Activated naive CD8-positive, alpha-beta T cell treated with anti-CD3 and anti-CD28 coated beads, Interleukin-2, amount 10 ng/mL, durations not matched to agents 7 days and 5 days (primary cell): ENCODE data around the gene RPP14. TPM values are rescaled to one million over a fixed set of nuclear protein-coding genes. Genes with fewer than 3 reads are reported as not detected.

Experiments used
- ATAC-seq: fragments of 150-1000 bp; cut with Tn5 transposase; one replicate; pipeline ENCODE4 v1.10.0; 2021; ENCODE audit warnings: low read depth, moderate library complexity
- POLR2A ChIA-PET: fragments of 350-600 bp; sonication (Branson Sonifier 250); formaldehyde crosslinking; loops from one replicate; lab custom pipeline; 2021; ENCODE audit warnings: antibody characterized with exemption; lab: Charles Lee
- DNase-seq: peaks from one replicate; pipeline ENCODE4 v3.0.0; 2021
- H3K27ac Mint-ChIP-seq: one replicate; pipeline ENCODE4 v1.8.0; 2022; ENCODE audit warnings: mild to moderate bottlenecking, mixed read lengths
- H3K27me3 Mint-ChIP-seq: one replicate; pipeline ENCODE4 v1.8.0; 2022; ENCODE audit warnings: mild to moderate bottlenecking, moderate library complexity, mixed read lengths
- H3K36me3 Mint-ChIP-seq: one replicate; pipeline ENCODE4 v1.8.0; 2021; ENCODE audit warnings: mild to moderate bottlenecking, mixed read lengths
- H3K4me1 Mint-ChIP-seq: one replicate; pipeline ENCODE4 v1.8.0; 2021; ENCODE audit warnings: mixed read lengths
- H3K4me3 Mint-ChIP-seq: one replicate; pipeline ENCODE4 v1.8.0; 2022; ENCODE audit warnings: mild to moderate bottlenecking, moderate library complexity, mixed read lengths
- H3K9me3 Mint-ChIP-seq: one replicate; pipeline ENCODE4 v1.8.0; 2021; ENCODE audit warnings: mixed read lengths
- total RNA-seq, 2 experiments: library from RNA; stranded (reverse); gene quantifications; one replicate each; pipeline ENCODE4 v1.2.3, GENCODE V29; 2021

The RPP14 gene
- total RNA-seq, 2 experiments from 2014 or later: 13.9 to 14.4 TPM

GRCh38 chr3:58299075-58299474 is 7.0 kb upstream of the RPP14 start:
- H3K27me3 Mint-ChIP-seq: peaks cover 29% of the 10 kb centered on the region
- H3K4me1 Mint-ChIP-seq: no peaks in the 10 kb centered on the region
- DNase-seq (no peak), ATAC-seq (no peak)
- H3K27ac Mint-ChIP-seq: no peak overlapping the region
- no peak overlapping the region for H3K4me3 Mint-ChIP-seq
- H3K9me3 Mint-ChIP-seq: no peaks in the 10 kb centered on the region
- POLR2A ChIA-PET: no interaction called here
- no peaks in the 10 kb centered on the region for H3K36me3 Mint-ChIP-seq

GRCh38 chr3:58299839-58300516 is 6.1 kb upstream of the RPP14 start:
- Mint-ChIP-seq H3K27me3 (peaks cover 29% of the 10 kb centered on the region), H3K27ac (no peak overlapping the region), H3K4me1 (no peaks in the 10 kb centered on the region), H3K4me3 (no peak overlapping the region), H3K9me3 (no peaks in the 10 kb centered on the region), H3K36me3 (no peaks in the 10 kb centered on the region)
- ATAC-seq: no peak
- POLR2A ChIA-PET: interaction anchor here (0.5 kb wide), 1 partner anchor 60 kb away, joined by 4 read pairs; no protein-coding TSS in a partner anchor
- no peak for DNase-seq

- peaks cover 22% of the 10 kb centered on the region for H3K4me1 Mint-ChIP-seq
- H3K4me3 Mint-ChIP-seq: peak overlapping the region; percentile 97
- peak overlapping the region; percentile 100 for H3K27ac Mint-ChIP-seq
- no peak for DNase-seq
- POLR2A ChIA-PET: interaction anchor here (0.7 to 1.7 kb wide), 3 partner anchors 80 to 323 kb away, joined by 3 to 12 read pairs (median 4); partner anchors contain the start of gene PDHB
- peaks cover 17% of the 10 kb centered on the region for H3K36me3 Mint-ChIP-seq
- H3K27me3 Mint-ChIP-seq: peaks cover 8% of the 10 kb centered on the region
- no peak for ATAC-seq
- H3K9me3 Mint-ChIP-seq: no peaks in the 10 kb centered on the region
Observed at GRCh38 chr3:58307639-58308215, 1.7 kb downstream of the RPP14 start.

GRCh38 chr3:58308728-58309127 is 2.7 kb downstream of the RPP14 start:
- DNase-seq (no peak), ATAC-seq (no peak)
- POLR2A ChIA-PET: interaction anchor here (1.1 kb wide), 1 partner anchor 322 kb away, joined by 3 read pairs; no protein-coding TSS in a partner anchor
- Mint-ChIP-seq H3K27me3 (peaks cover 2% of the 10 kb centered on the region), H3K4me3 (peak overlapping the region; percentile 17), H3K9me3 (no peaks in the 10 kb centered on the region), H3K27ac (peak overlapping the region; percentile 100), H3K36me3 (peaks cover 19% of the 10 kb centered on the region), H3K4me1 (peaks cover 22% of the 10 kb centered on the region)

GRCh38 chr3:58317811-58318210 is 11.8 kb downstream of the RPP14 start:
- H3K4me1 Mint-ChIP-seq: peaks cover 6% of the 10 kb centered on the region
- DNase-seq (no peak), ATAC-seq (no peak)
- no peak overlapping the region for H3K4me3 Mint-ChIP-seq
- no peaks in the 10 kb centered on the region for H3K27me3 Mint-ChIP-seq
- no peak overlapping the region for H3K27ac Mint-ChIP-seq
- peaks cover 17% of the 10 kb centered on the region for H3K36me3 Mint-ChIP-seq
- H3K9me3 Mint-ChIP-seq: no peaks in the 10 kb centered on the region
- POLR2A ChIA-PET: no interaction called here

- no peaks in the 10 kb centered on the region for H3K27me3 Mint-ChIP-seq
- no peak overlapping the region for H3K27ac Mint-ChIP-seq
- DNase-seq (no peak), ATAC-seq (no peak)
- no peaks in the 10 kb centered on the region for H3K9me3 Mint-ChIP-seq
- peaks cover 23% of the 10 kb centered on the region for H3K4me1 Mint-ChIP-seq
- H3K4me3 Mint-ChIP-seq: no peak overlapping the region
- POLR2A ChIA-PET: interaction anchor here (0.9 kb wide), 1 partner anchor 15 kb away, joined by 3 read pairs; the partner anchor contains the start of genes HTD2 and RPP14
- H3K36me3 Mint-ChIP-seq: peaks cover 11% of the 10 kb centered on the region
Observed at GRCh38 chr3:58321791-58322190, 15.7 kb downstream of the RPP14 start.

- H3K27me3 Mint-ChIP-seq: no peaks in the 10 kb centered on the region
- no peak for DNase-seq
- H3K27ac Mint-ChIP-seq: no peak overlapping the region
- H3K36me3 Mint-ChIP-seq: peaks cover 10% of the 10 kb centered on the region
- ATAC-seq: no peak
- H3K4me3 Mint-ChIP-seq: no peak overlapping the region
- peaks cover 23% of the 10 kb centered on the region for H3K4me1 Mint-ChIP-seq
- H3K9me3 Mint-ChIP-seq: no peaks in the 10 kb centered on the region
- POLR2A ChIA-PET: interaction anchor here (0.6 to 0.9 kb wide), 2 partner anchors 16 to 70 kb away, joined by 3 read pairs; partner anchors contain the start of genes HTD2 and RPP14
Observed at GRCh38 chr3:58322793-58323192, 16.7 kb downstream of the RPP14 start.

GRCh38 chr3:58323529-58324390 is 17.7 kb downstream of the RPP14 start:
- Mint-ChIP-seq H3K27ac (peak overlapping the region; percentile 50), H3K4me1 (peaks cover 23% of the 10 kb centered on the region), H3K27me3 (no peaks in the 10 kb centered on the region), H3K4me3 (no peak overlapping the region), H3K9me3 (no peaks in the 10 kb centered on the region), H3K36me3 (peaks cover 8% of the 10 kb centered on the region)
- POLR2A ChIA-PET: interaction anchor here (0.6 to 3.0 kb wide), 2 partner anchors 10 to 69 kb away, joined by 3 to 12 read pairs; partner anchors contain the start of gene PXK
- ATAC-seq (no peak), DNase-seq (no peak)

GRCh38 chr3:58324391-58325390 is 18.6 kb downstream of the RPP14 start:
- H3K27me3 Mint-ChIP-seq: no peaks in the 10 kb centered on the region
- H3K36me3 Mint-ChIP-seq: peaks cover 8% of the 10 kb centered on the region
- H3K9me3 Mint-ChIP-seq: no peaks in the 10 kb centered on the region
- POLR2A ChIA-PET: interaction anchor here (0.9 to 3.0 kb wide), 4 partner anchors 8 to 18 kb away, joined by 3 to 12 read pairs (median 4); partner anchors contain the start of gene PXK
- peak; percentile 57 for ATAC-seq
- DNase-seq: no peak
- H3K27ac Mint-ChIP-seq: peak overlapping the region; percentile 80
- H3K4me1 Mint-ChIP-seq: peaks cover 22% of the 10 kb centered on the region
- peak overlapping the region; percentile 45 for H3K4me3 Mint-ChIP-seq

GRCh38 chr3:58325525-58325992 is 19.5 kb downstream of the RPP14 start:
- H3K36me3 Mint-ChIP-seq: peaks cover 6% of the 10 kb centered on the region
- H3K4me1 Mint-ChIP-seq: peaks cover 22% of the 10 kb centered on the region
- POLR2A ChIA-PET: interaction anchor here (0.7 to 3.0 kb wide), 5 partner anchors 8 to 19 kb away, joined by 3 to 12 read pairs (median 3); partner anchors contain the start of genes HTD2, PXK and RPP14
- ATAC-seq (no peak), DNase-seq (no peak)
- peak overlapping the region; percentile 25 for H3K4me3 Mint-ChIP-seq
- no peaks in the 10 kb centered on the region for H3K9me3 Mint-ChIP-seq
- H3K27ac Mint-ChIP-seq: peak overlapping the region; percentile 80
- no peaks in the 10 kb centered on the region for H3K27me3 Mint-ChIP-seq

- Mint-ChIP-seq H3K27me3 (no peaks in the 10 kb centered on the region), H3K4me1 (peaks cover 26% of the 10 kb centered on the region), H3K36me3 (peaks cover 5% of the 10 kb centered on the region), H3K4me3 (no peak overlapping the region), H3K9me3 (no peaks in the 10 kb centered on the region), H3K27ac (peak overlapping the region; percentile 61)
- POLR2A ChIA-PET: interaction anchor here (3.0 kb wide), 1 partner anchor 8 kb away, joined by 12 read pairs; the partner anchor contains the start of gene PXK
- ATAC-seq (no peak), DNase-seq (no peak)
Observed at GRCh38 chr3:58326267-58326900, 20.3 kb downstream of the RPP14 start.
